GM12873 (cell line): ENCODE measurements around the gene CRK.

Experiments
- CTCF ChIP-seq: IDR thresholded peaks from 2 replicates; pipeline ENCODE4 v1.5.1; 2012; ENCODE audit warnings: low read depth, mild to moderate bottlenecking, moderate library complexity, low read length, control low read depth; ENCODE audit not compliant: insufficient read depth; ENCODE audit errors: missing control alignments

CRK gene

GRCh38 chr17:1470071-1470754 lies 14.2 kb upstream of the CRK start:
- no peak for TF ChIP-seq CTCF

- no peak for TF ChIP-seq CTCF
These were observed 13.3 kb upstream of the CRK start for GRCh38 chr17:1469231-1469852.

DNA sequence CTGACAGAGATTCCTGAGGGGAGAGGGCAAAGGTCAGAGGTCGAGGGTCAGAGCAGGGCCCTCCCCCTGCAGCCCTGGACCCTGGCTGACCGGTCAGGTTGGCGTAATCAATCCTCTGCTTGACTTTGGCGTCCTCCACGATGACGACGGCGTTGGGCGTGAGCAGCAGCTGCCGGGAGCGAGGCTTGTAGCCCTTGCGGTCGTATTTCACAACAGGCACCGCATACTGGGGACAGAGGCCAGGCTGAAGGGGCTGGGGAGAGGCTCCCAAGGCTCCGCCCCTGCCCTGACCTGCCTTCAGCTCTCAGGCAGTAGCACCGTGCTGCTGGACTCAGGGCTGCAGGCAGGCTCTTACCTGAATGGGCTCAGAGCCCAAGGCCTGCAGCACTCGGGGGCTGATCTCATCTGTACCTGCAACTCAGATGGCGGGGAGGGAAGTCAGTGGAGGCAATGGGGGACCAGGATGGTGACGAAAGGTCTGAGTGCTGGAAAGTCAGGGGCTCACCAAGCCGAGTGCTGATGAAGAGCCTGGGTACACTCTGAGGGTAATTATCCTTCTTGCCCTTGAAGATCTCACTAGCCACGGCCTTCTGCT lies 12.0 kb upstream of the CRK start:
- no peak for TF ChIP-seq CTCF

DNA sequence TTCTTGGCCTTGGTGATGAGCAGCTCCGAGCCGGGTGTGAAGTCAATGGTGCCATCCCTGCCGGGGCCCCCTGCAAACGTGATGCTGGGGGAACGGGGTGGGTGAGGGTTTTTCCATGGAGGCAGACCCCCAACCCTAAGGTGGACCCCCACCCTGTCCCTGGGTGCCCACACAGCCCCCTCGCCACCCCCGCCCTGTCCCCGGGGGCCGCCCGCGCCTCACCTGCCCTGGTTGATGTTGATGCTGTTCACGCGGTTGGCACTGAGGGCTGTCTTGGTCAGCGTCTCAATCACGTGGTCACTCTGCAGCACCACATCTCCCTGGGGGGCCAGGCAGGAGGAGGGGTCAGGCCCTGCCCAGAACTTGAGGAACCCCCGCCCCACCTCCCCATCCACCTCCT lies 11.2 kb upstream of the CRK start:
- no peak for TF ChIP-seq CTCF

DNA sequence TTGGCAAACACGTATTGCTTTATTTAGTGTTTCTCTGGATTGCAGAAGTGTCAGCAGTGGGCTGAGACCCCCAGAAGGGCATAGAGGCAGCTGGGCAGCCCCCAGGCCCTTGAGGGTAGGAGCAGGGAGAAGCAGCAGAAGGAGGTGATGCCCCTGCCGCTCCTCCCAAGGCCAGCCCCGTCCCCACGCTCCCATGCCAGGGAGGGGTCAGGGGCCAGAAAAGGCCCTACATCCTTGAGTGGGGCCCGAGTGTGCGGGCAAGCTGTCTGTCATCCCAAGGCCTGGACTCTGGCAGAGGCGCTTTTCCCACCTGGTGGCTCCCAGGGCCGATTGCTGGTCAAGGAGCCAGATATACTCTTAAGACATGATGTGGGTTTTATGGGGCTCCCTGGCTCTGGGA lies 8.2 kb upstream of the CRK start:
- TF ChIP-seq CTCF = no peak

- TF ChIP-seq CTCF = no peak
These were observed 6.4 kb upstream of the CRK start for GRCh38 chr17:1462164-1463112.
